DND-41 (cell line): ENCODE results near the gene PRM3.

Source experiments
- ATAC-seq: fragments of 200-7000 bp; cut with Tn5 transposase; 3 replicates; pipeline ENCODE4 v1.9.1; 2021; ENCODE audit warnings: low read depth; ENCODE audit not compliant: insufficient read depth
- DNase-seq: peaks from one replicate; pipeline ENCODE4 v3.0.0-alpha.2; 2020
- H2AFZ ChIP-seq: 2 replicates; pipeline ENCODE4 v1.6.0; 2012; ENCODE audit warnings: low read depth, low read length
- H3K27ac ChIP-seq: 2 replicates; pipeline ENCODE4 v1.5.1; 2012; ENCODE audit warnings: low read length, inconsistent platforms
- H3K27me3 ChIP-seq: fragments of 200-600 bp; sonication (generic); 2 replicates; pipeline ENCODE4 v1.6.0; 2012; ENCODE audit warnings: low read length, mild to moderate bottlenecking, inconsistent platforms; ENCODE audit not compliant: insufficient read depth, poor library complexity
- H3K36me3 ChIP-seq: 2 replicates; pipeline ENCODE4 v1.5.1; 2012; ENCODE audit warnings: low read length, inconsistent platforms; ENCODE audit not compliant: insufficient read depth
- H3K4me1 ChIP-seq: 2 replicates; pipeline ENCODE4 v1.5.1; 2012; ENCODE audit warnings: mild to moderate bottlenecking, low read length; ENCODE audit not compliant: insufficient read depth
- H3K4me2 ChIP-seq: 2 replicates; pipeline ENCODE4 v1.6.0; 2012; ENCODE audit warnings: mild to moderate bottlenecking, moderate library complexity, low read length, inconsistent platforms; ENCODE audit not compliant: insufficient read depth
- H3K4me3 ChIP-seq, 2 experiments: fragments of 200-600 bp in 1 of 2; shearing (Covaris generic) in 1 of 2; 2 replicates each; pipeline ENCODE4 v1.5.1; 2012 to 2016; ENCODE audit warnings: inconsistent platforms in 2 of 2, low read length in 2 of 2, mild to moderate bottlenecking in 2 of 2, low read depth in 1 of 2, moderate library complexity in 1 of 2
- H3K79me2 ChIP-seq: 2 replicates; pipeline ENCODE4 v1.6.0; 2012; ENCODE audit warnings: low read length, inconsistent platforms; ENCODE audit not compliant: insufficient read depth
- H3K9ac ChIP-seq: 2 replicates; pipeline ENCODE4 v1.6.0; 2012; ENCODE audit warnings: low read depth, mild to moderate bottlenecking, inconsistent platforms, low read length, moderate library complexity
- H3K9me3 ChIP-seq: 2 replicates; pipeline ENCODE4 v1.5.1; 2012; ENCODE audit warnings: low read length, moderate library complexity, mild to moderate bottlenecking, inconsistent platforms; ENCODE audit not compliant: insufficient read depth, severe bottlenecking
- H4K20me1 ChIP-seq: 2 replicates; pipeline ENCODE4 v1.6.0; 2012; ENCODE audit warnings: low read length; ENCODE audit not compliant: insufficient read depth
- EZH2 ChIP-seq: IDR thresholded peaks from 3 replicates; pipeline ENCODE4 v1.6.1; 2012; ENCODE audit warnings: borderline replicate concordance, low read depth, mild to moderate bottlenecking, moderate library complexity, low read length, inconsistent platforms; ENCODE audit not compliant: severe bottlenecking
- TF ChIP-seq, protein P1 (sequence below): IDR thresholded peaks from 2 replicates; pipeline ENCODE4 v1.5.1; 2012; ENCODE audit warnings: borderline replicate concordance, low read length, moderate library complexity, mild to moderate bottlenecking; ENCODE audit not compliant: poor library complexity, severe bottlenecking; ENCODE audit errors: extremely low read depth

The PRM3 gene

DNA sequence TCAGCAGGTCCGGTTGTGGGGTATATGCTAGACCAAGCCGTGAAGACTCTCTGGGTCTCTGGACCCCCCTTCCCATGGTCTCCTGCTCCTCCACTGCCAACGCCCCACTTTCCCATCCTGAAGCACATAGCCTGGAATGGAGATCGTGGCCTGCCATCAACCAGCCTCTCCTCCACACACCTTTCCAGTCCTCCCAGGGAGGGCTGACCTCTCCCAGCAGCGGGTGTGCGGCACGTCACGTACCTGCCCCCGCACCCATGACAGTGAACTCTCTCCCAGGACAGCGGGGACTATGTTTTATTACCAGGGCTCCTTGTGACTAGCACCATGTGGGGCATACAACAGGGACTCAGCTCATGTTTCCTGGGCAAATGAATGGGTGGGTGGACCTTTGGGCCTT is 1.8 kb downstream of the PRM3 start:
- DNase-seq (no peak), ATAC-seq (no peak)
- no peak for TF ChIP-seq EZH2
- H3K4me3 ChIP-seq: no peak overlapping the region
- no peak overlapping the region for H3K27ac ChIP-seq
- no peaks in the 10 kb centered on the region for H3K36me3 ChIP-seq
- H3K4me1 ChIP-seq: no peaks in the 10 kb centered on the region
- no peak overlapping the region for H3K9ac ChIP-seq
- no peaks in the 10 kb centered on the region for H3K79me2 ChIP-seq
- H3K27me3 ChIP-seq: no peaks in the 10 kb centered on the region
- H3K9me3 ChIP-seq: no peaks in the 10 kb centered on the region
- no peaks in the 10 kb centered on the region for H4K20me1 ChIP-seq
- no peak overlapping the region for H3K4me2 ChIP-seq
- no peak overlapping the region for H2AFZ ChIP-seq

DNA sequence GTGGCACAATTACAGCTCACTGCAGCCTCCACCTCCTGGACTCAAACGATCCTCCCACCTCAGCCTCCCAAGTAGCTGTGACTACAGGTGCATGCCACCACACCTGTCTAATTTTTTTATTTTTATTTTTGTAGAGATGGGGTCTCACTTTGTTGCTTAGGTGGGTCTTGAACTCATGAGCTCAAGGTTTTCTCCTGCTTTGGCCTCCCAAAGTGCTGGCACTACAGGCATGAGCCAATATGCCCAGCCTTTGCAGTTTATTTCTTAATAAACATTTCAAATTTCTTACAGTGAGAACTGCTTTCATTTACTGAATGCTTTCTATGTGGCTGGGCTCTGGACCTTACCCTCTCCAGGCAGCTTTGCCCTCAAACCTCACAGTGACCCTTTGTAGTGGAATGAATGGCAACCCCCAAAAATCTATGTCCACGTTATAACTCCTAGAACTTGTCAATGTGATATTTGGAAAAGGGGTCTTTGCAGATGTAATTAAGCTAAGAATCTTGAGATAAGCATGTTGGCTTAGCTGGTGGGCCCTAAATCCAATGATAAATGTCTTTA is 2.7 kb downstream of the PRM3 start:
- ATAC-seq (no peak), DNase-seq (no peak)
- no peak overlapping the region for H2AFZ ChIP-seq
- H3K27ac ChIP-seq: no peak overlapping the region
- H3K9ac ChIP-seq: no peak overlapping the region
- no peaks in the 10 kb centered on the region for H3K36me3 ChIP-seq
- no peak for TF ChIP-seq EZH2
- TF ChIP-seq, protein P1, sequence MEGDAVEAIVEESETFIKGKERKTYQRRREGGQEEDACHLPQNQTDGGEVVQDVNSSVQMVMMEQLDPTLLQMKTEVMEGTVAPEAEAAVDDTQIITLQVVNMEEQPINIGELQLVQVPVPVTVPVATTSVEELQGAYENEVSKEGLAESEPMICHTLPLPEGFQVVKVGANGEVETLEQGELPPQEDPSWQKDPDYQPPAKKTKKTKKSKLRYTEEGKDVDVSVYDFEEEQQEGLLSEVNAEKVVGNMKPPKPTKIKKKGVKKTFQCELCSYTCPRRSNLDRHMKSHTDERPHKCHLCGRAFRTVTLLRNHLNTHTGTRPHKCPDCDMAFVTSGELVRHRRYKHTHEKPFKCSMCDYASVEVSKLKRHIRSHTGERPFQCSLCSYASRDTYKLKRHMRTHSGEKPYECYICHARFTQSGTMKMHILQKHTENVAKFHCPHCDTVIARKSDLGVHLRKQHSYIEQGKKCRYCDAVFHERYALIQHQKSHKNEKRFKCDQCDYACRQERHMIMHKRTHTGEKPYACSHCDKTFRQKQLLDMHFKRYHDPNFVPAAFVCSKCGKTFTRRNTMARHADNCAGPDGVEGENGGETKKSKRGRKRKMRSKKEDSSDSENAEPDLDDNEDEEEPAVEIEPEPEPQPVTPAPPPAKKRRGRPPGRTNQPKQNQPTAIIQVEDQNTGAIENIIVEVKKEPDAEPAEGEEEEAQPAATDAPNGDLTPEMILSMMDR: no peak
- H3K9me3 ChIP-seq: no peaks in the 10 kb centered on the region
- no peak overlapping the region for H3K4me2 ChIP-seq
- H4K20me1 ChIP-seq: no peaks in the 10 kb centered on the region
- no peak overlapping the region for H3K4me3 ChIP-seq
- no peaks in the 10 kb centered on the region for H3K4me1 ChIP-seq
- H3K79me2 ChIP-seq: no peaks in the 10 kb centered on the region
- no peaks in the 10 kb centered on the region for H3K27me3 ChIP-seq

DNA sequence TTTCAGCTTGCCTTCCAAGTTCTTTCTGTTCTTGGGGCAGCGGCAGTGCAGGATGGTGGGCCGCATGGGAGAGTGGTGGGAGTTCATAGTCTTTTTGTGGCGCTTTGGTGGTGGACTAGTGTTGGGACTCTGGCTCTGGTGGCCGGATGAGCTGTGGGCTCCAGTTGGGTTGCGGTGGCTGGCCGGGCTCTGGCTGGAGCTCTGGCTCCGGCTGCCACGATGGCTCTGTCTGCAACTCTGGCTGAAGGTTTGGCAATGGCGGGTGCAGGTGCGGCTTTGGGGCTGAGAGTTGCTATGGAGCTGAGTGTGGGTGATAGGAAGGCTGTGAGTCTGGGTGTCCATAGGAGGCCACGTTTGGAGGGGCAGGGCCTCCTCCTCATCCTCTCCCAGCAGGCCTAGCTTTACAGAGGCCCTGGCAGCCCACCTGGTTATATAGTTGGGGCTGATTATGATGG is 4.5 kb downstream of the PRM3 start, which contains the start of gene TNP2:
TSS of gene TNP2 (minus strand) at position 405 of the 455 bp plus-strand sequence. CDS start at position 342, 63 bp downstream.
- DNase-seq (no peak), ATAC-seq (no peak)
- Histone ChIP-seq H3K4me2 (no peak within 1 kb of the TSS), H3K79me2 (no peaks in the 10 kb centered on the region), H3K27me3 (no peaks in the 10 kb centered on the region), H3K9me3 (no peaks in the 10 kb centered on the region), H3K36me3 (no peaks in the 10 kb centered on the region), H3K27ac (no peak within 1 kb of the TSS), H3K4me1 (no peaks in the 10 kb centered on the region), H4K20me1 (no peaks in the 10 kb centered on the region), H3K9ac (no peak within 1 kb of the TSS), H3K4me3 (no peak within 1 kb of the TSS), H2AFZ (no peak within 1 kb of the TSS)
- TF ChIP-seq, protein P1: no peak
- no peak for TF ChIP-seq EZH2

DNA sequence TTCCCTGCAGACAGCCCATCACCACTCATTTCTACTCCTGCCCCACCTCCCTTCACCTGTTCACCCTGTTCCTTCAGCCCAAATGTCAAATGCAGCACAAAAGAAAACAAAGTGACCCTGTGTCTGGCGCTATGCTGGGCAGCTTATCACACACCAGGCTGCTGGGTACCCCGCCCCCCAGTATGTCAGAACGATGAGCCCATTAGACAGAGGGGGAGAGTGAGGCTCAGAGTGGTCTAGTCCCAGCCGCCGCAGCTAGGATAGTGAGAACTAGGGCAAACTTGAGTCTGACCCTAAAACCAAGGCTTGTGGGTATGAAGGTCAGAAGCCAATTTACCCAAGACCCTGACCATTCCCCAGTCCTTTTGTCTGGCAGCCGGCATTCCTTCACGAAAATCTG is 8.3 kb downstream of the PRM3 start:
- H3K9ac ChIP-seq: no peak overlapping the region
- no peaks in the 10 kb centered on the region for H3K36me3 ChIP-seq
- no peaks in the 10 kb centered on the region for H4K20me1 ChIP-seq
- H3K27me3 ChIP-seq: no peaks in the 10 kb centered on the region
- H3K4me1 ChIP-seq: no peaks in the 10 kb centered on the region
- no peak overlapping the region for H2AFZ ChIP-seq
- no peak overlapping the region for H3K4me3 ChIP-seq
- DNase-seq (no peak), ATAC-seq (no peak)
- H3K27ac ChIP-seq: no peak overlapping the region
- TF ChIP-seq, protein P1: no peak
- no peak for TF ChIP-seq EZH2
- no peaks in the 10 kb centered on the region for H3K79me2 ChIP-seq
- H3K4me2 ChIP-seq: no peak overlapping the region
- H3K9me3 ChIP-seq: no peaks in the 10 kb centered on the region
